Measurements from ENCODE around the gene NR1D2. TPM values are rescaled to one million over a fixed set of nuclear protein-coding genes. Genes with fewer than 3 reads are reported as not detected.

The NR1D2 gene
- total and polyA plus RNA-seq, 2 of the 13 experiments (the other 11 are each of a cell fraction or from before 2014, with no cell fraction given), result 5.3 to 8.1 TPM

DNA sequence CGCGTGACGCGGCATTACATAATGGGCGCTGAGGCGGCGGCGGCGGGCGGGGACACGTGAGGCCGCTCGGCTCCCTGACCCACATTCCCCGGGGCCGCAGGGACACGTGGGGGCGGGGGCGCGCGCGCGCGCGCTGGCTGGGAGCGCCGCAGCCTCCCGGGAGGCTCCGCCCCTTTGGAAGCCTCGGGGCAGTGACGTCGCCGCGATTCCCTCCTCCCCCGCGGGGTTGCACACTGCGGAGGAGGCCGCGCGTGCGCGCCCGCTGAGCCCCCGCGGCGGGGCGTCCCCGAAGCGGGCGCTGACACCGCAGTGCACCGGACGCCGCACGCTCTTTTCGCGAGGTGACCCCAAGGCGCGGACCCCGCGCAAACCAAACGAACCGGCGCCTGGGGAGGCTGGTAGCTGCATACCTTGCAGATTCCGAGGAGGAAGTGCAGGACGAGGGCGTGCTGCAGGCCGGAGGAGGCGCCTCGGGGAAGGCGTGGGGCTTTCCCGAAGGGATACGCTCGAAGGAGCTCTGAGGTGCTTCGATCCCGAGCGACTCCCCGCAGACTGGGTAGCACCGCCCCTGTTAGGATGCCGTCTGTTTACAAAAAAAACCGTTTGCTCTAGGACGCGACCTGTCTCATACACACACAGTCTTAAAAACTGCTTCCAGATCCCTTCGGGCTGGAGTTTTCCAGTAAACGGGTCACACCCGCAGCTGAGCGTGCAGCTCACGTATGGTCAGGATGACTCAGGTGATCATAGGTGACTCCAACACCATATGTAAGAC lies 1.0 kb downstream of the NR1D2 start (continued):
- TF ChIP-seq, protein P1, sequence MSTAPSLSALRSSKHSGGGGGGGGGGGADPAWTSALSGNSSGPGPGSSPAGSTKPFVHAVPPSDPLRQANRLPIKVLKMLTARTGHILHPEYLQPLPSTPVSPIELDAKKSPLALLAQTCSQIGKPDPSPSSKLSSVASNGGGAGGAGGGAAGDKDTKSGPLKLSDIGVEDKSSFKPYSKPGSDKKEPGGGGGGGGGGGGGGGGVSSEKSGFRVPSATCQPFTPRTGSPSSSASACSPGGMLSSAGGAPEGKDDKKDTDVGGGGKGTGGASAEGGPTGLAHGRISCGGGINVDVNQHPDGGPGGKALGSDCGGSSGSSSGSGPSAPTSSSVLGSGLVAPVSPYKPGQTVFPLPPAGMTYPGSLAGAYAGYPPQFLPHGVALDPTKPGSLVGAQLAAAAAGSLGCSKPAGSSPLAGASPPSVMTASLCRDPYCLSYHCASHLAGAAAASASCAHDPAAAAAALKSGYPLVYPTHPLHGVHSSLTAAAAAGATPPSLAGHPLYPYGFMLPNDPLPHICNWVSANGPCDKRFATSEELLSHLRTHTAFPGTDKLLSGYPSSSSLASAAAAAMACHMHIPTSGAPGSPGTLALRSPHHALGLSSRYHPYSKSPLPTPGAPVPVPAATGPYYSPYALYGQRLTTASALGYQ (CRISPR knock-in tag; IDR thresholded peaks at IDR 0.05), result peak; percentile 46; the same call in 1 of the 2 replicates
- TF ChIP-seq EED (CRISPR knock-in tag; IDR thresholded peaks at IDR 0.05) (peak; percentile 90), HNRNPH1 (optimal IDR thresholded peaks at IDR 0.05; ENCODE audit: low read depth, low read length) (no peak), ZFP41 (CRISPR knock-in tag; IDR thresholded peaks at IDR 0.05; ENCODE audit: borderline replicate concordance) (peak; percentile 72; the same call in 1 of the 2 replicates), SNRNP70 (IDR thresholded peaks at IDR 0.05; ENCODE audit: low read depth, low read length) (no peak), HOXA3 (CRISPR knock-in tag; IDR thresholded peaks at IDR 0.05) (peak; percentile 95), SP4 (CRISPR knock-in tag; IDR thresholded peaks at IDR 0.05) (peak; percentile 86), SALL1 (CRISPR knock-in tag; IDR thresholded peaks at IDR 0.05) (peak; percentile 87)
- TF ChIP-seq, protein P2, sequence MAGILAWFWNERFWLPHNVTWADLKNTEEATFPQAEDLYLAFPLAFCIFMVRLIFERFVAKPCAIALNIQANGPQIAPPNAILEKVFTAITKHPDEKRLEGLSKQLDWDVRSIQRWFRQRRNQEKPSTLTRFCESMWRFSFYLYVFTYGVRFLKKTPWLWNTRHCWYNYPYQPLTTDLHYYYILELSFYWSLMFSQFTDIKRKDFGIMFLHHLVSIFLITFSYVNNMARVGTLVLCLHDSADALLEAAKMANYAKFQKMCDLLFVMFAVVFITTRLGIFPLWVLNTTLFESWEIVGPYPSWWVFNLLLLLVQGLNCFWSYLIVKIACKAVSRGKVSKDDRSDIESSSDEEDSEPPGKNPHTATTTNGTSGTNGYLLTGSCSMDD (CRISPR knock-in tag; IDR thresholded peaks at IDR 0.05), result no peak
- TF ChIP-seq, protein P3, sequence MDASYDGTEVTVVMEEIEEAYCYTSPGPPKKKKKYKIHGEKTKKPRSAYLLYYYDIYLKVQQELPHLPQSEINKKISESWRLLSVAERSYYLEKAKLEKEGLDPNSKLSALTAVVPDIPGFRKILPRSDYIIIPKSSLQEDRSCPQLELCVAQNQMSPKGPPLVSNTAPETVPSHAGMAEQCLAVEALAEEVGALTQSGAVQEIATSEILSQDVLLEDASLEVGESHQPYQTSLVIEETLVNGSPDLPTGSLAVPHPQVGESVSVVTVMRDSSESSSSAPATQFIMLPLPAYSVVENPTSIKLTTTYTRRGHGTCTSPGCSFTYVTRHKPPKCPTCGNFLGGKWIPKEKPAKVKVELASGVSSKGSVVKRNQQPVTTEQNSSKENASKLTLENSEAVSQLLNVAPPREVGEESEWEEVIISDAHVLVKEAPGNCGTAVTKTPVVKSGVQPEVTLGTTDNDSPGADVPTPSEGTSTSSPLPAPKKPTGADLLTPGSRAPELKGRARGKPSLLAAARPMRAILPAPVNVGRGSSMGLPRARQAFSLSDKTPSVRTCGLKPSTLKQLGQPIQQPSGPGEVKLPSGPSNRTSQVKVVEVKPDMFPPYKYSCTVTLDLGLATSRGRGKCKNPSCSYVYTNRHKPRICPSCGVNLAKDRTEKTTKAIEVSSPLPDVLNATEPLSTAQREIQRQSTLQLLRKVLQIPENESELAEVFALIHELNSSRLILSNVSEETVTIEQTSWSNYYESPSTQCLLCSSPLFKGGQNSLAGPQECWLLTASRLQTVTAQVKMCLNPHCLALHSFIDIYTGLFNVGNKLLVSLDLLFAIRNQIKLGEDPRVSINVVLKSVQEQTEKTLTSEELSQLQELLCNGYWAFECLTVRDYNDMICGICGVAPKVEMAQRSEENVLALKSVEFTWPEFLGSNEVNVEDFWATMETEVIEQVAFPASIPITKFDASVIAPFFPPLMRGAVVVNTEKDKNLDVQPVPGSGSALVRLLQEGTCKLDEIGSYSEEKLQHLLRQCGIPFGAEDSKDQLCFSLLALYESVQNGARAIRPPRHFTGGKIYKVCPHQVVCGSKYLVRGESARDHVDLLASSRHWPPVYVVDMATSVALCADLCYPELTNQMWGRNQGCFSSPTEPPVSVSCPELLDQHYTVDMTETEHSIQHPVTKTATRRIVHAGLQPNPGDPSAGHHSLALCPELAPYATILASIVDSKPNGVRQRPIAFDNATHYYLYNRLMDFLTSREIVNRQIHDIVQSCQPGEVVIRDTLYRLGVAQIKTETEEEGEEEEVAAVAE (CRISPR knock-in tag; IDR thresholded peaks at IDR 0.05; ENCODE audit: borderline replicate concordance), result no peak
- TF ChIP-seq, protein P4, sequence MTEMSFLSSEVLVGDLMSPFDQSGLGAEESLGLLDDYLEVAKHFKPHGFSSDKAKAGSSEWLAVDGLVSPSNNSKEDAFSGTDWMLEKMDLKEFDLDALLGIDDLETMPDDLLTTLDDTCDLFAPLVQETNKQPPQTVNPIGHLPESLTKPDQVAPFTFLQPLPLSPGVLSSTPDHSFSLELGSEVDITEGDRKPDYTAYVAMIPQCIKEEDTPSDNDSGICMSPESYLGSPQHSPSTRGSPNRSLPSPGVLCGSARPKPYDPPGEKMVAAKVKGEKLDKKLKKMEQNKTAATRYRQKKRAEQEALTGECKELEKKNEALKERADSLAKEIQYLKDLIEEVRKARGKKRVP (CRISPR knock-in tag; IDR thresholded peaks at IDR 0.05), result peak in 1 of 2 experiments; percentile 3; a peak in 1 of 4 replicates

Data from HepG2 (cell line).